GM12865 (cell line): ENCODE data around the gene PLEKHD1.
"Not testable (repeated sequence)": the region's sequence is repeated elsewhere in the genome, so short reads cannot be mapped to it uniquely, and the experiment has no call there.

ENCODE experiments used
- DNase-seq: peaks from one replicate; pipeline ENCODE4 v3.0.0; 2010; ENCODE audit warnings: low read depth
- H3K4me3 ChIP-seq: 2 replicates; pipeline ENCODE4 v1.5.1; 2011; ENCODE audit warnings: mild to moderate bottlenecking, low read depth, low read length, control low read depth
- TF ChIP-seq, protein P1 (sequence below): IDR thresholded peaks from 2 replicates; pipeline ENCODE4 v1.5.1; 2011; ENCODE audit warnings: low read length, control low read depth, low read depth, inconsistent platforms; ENCODE audit not compliant: insufficient read depth; ENCODE audit errors: missing control alignments

PLEKHD1 gene

DNA sequence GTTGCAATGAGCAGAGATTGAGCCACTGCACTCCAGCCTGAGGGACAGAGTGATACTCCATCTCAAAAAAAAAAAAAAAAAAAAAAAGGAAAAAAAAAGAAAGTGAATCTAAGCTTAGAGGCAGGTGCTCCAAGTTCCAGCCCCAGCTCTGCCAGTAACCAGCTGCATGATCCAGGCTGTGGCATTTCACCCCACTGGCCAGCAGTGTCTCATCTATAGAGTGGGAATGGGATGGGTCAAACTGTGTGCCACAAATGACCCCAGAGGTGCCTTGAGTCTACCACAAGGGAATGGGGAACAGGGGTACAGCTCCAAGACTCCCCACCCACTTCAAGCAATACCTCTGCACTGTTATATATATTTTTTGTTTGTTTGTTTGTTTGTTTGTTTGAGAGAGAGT, 5.0 kb downstream of the PLEKHD1 start:
- no peak overlapping the region for H3K4me3 ChIP-seq
- TF ChIP-seq, protein P1, sequence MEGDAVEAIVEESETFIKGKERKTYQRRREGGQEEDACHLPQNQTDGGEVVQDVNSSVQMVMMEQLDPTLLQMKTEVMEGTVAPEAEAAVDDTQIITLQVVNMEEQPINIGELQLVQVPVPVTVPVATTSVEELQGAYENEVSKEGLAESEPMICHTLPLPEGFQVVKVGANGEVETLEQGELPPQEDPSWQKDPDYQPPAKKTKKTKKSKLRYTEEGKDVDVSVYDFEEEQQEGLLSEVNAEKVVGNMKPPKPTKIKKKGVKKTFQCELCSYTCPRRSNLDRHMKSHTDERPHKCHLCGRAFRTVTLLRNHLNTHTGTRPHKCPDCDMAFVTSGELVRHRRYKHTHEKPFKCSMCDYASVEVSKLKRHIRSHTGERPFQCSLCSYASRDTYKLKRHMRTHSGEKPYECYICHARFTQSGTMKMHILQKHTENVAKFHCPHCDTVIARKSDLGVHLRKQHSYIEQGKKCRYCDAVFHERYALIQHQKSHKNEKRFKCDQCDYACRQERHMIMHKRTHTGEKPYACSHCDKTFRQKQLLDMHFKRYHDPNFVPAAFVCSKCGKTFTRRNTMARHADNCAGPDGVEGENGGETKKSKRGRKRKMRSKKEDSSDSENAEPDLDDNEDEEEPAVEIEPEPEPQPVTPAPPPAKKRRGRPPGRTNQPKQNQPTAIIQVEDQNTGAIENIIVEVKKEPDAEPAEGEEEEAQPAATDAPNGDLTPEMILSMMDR: no peak
- DNase-seq: no peak

- TF ChIP-seq, protein P1: no peak
- no peak overlapping the region for H3K4me3 ChIP-seq
- DNase-seq: no peak
Observed at GRCh38 chr14:69490219-69490918, 5.8 kb downstream of the PLEKHD1 start.

- no peak for DNase-seq
- H3K4me3 ChIP-seq: no peak overlapping the region
- TF ChIP-seq, protein P1: no peak
Observed at GRCh38 chr14:69491193-69491592, 6.7 kb downstream of the PLEKHD1 start.

DNA sequence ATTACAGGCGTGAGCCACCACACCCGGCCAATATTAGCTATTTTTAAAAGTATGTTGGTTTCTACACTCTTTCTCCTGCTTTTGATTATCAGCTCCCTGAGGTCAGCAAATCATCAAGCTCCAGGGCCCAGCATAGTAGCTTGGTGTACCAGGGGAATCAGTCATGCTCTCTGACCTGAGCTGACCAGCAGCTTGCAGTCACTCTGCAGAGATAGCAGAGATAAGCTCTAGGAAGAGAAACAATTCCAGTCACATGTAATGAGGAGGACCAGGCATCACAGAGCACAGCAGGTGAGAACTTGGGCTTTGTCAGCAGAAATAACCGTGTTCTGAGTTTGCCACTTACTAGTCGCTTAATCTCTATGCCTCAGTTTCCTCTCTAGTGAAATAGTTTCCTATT, 8.5 kb downstream of the PLEKHD1 start:
- DNase-seq: no peak
- H3K4me3 ChIP-seq: no peak overlapping the region
- TF ChIP-seq, protein P1: no peak

DNA sequence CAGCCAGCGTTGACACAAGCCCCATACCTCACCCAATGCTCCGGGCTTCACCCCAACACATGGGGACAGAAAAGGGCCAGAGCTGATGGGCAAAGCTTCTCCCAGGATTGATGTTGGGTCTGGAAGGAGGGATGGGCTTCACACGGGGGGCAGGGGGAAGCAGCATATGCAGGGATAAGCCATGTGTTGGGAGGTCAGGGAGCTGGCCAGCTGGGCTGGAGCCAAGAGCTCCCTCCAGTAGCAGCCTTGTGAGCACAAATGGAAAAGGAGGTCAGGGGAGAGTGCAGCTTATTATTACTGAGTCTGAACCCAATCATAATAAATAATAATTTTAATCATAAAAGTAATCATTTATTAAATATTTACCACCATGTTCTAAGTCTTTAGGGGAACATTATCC, 9.3 kb downstream of the PLEKHD1 start:
- no peak for DNase-seq
- TF ChIP-seq, protein P1: no peak
- no peak overlapping the region for H3K4me3 ChIP-seq

- TF ChIP-seq, protein P1: no peak
- H3K4me3 ChIP-seq: no peak overlapping the region
- DNase-seq: no peak
Observed at GRCh38 chr14:69495341-69495921, 10.9 kb downstream of the PLEKHD1 start.

DNA sequence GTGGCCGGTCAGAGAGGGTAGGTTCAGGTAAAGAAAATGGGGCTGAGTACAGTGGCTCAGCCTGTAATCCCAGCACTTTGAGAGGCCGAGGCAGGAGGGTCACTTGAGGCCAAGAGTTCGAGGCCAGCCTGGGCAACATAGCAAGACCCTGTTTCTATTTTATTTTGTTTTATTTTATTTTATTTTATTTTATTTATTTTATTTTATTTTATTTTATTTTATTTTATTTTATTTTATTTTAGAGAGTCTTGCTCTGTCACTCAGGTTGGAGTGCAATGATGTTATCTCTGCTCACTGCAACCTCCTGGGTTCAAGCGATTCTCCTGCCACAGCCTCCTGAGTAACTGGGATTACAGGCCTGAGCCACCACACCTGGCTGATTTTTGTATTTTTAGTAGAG, 13.3 kb downstream of the PLEKHD1 start:
- DNase-seq, H3K4me3 ChIP-seq: not testable (repeated sequence)

- DNase-seq, H3K4me3 ChIP-seq: not testable (repeated sequence)
Observed at GRCh38 chr14:69498286-69498685, 13.8 kb downstream of the PLEKHD1 start.
